Endothelial cell (in vitro differentiated cells): ENCODE measurements around the gene PAGR1. TPM values are rescaled to one million over a fixed set of nuclear protein-coding genes. Genes with fewer than 3 reads are reported as not detected.
A peak's percentile ranks its signal among the peaks of the same experiment; 100 is the strongest.

Experiments used
- DNase-seq: peaks from one replicate; pipeline ENCODE4 v3.0.0; 2021; ENCODE audit warnings: low spot score
- H3K27ac Mint-ChIP-seq: one replicate; pipeline ENCODE4 v1.8.0; 2021; ENCODE audit warnings: mixed read lengths, inconsistent platforms; ENCODE audit not compliant: unreplicated experiment
- H3K27me3 Mint-ChIP-seq: one replicate; pipeline ENCODE4 v1.8.0; 2021; ENCODE audit warnings: mild to moderate bottlenecking, moderate library complexity, mixed read lengths, inconsistent platforms; ENCODE audit not compliant: unreplicated experiment
- H3K36me3 Mint-ChIP-seq: one replicate; pipeline ENCODE4 v1.8.0; 2021; ENCODE audit warnings: mild to moderate bottlenecking, low read depth, mixed read lengths, inconsistent platforms; ENCODE audit not compliant: unreplicated experiment
- H3K4me1 Mint-ChIP-seq: one replicate; pipeline ENCODE4 v1.8.0; 2021; ENCODE audit warnings: mild to moderate bottlenecking, mixed read lengths, inconsistent platforms; ENCODE audit not compliant: unreplicated experiment
- H3K4me3 Mint-ChIP-seq: one replicate; pipeline ENCODE4 v1.8.0; 2021; ENCODE audit warnings: mild to moderate bottlenecking, mixed read lengths, inconsistent platforms; ENCODE audit not compliant: unreplicated experiment
- H3K9me3 Mint-ChIP-seq: one replicate; pipeline ENCODE4 v1.8.0; 2021; ENCODE audit warnings: mixed read lengths, inconsistent platforms; ENCODE audit not compliant: unreplicated experiment
- total RNA-seq: library from RNA; stranded (reverse); fragmentation: NEBNext Ultra II Directional; extraction: Animal tissue kit (Norgen Biotek cat#: 25700); gene quantifications from one replicate; pipeline ENCODE4 v1.2.1, GENCODE V29; 2021; ENCODE audit not compliant: unreplicated experiment
- TF ChIP-seq, protein P1 (sequence below): fragments of 200-600 bp; sonication (generic); IDR thresholded peaks from one replicate; pipeline ENCODE4 v1.5.0; 2021; ENCODE audit warnings: antibody characterized with exemption; ENCODE audit not compliant: unreplicated experiment

Gene PAGR1
- total RNA-seq, 1 donor from 2014 or later = 38.6 TPM

DNA sequence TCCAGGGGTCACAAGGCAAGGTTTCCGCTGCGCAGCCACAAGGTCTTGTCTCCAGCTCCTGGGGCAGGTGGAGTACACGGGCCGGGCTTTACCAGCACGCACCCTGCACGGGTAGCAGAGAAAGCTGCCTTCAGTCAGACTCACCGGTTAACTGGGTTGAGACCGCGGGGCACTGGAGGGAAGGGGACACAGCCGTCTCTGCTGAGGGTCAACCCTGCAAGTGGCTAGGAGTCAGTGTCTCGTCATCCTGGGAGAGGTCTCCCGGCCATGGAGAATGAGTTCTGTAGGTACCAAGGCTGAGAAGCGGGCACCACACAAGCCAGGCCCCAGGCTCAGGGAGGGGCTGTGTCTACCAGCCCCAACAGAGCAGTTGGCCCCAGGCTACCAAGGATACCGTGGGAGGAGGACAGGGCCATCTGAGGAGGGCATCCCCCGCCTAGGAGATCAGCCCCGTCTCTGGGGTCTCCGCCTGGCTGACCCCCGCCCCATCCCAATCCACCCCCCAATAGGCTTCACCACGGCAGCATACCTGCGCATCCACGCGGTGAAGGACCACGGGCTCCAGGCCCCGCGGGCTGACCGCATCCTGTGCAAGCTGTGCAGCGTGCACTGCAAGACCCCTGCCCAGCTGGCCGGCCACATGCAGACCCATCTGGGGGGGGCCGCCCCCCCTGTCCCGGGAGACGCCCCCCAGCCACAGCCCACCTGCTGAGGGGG lies 6.8 kb upstream of the PAGR1 start:
- Mint-ChIP-seq H3K27ac (no peak overlapping the region), H3K4me1 (peaks cover 47% of the 10 kb centered on the region), H3K36me3 (peaks cover 13% of the 10 kb centered on the region), H3K9me3 (no peaks in the 10 kb centered on the region), H3K27me3 (peaks cover 36% of the 10 kb centered on the region), H3K4me3 (peak overlapping the region; percentile 97)
- no peak for DNase-seq
- TF ChIP-seq, protein P1, sequence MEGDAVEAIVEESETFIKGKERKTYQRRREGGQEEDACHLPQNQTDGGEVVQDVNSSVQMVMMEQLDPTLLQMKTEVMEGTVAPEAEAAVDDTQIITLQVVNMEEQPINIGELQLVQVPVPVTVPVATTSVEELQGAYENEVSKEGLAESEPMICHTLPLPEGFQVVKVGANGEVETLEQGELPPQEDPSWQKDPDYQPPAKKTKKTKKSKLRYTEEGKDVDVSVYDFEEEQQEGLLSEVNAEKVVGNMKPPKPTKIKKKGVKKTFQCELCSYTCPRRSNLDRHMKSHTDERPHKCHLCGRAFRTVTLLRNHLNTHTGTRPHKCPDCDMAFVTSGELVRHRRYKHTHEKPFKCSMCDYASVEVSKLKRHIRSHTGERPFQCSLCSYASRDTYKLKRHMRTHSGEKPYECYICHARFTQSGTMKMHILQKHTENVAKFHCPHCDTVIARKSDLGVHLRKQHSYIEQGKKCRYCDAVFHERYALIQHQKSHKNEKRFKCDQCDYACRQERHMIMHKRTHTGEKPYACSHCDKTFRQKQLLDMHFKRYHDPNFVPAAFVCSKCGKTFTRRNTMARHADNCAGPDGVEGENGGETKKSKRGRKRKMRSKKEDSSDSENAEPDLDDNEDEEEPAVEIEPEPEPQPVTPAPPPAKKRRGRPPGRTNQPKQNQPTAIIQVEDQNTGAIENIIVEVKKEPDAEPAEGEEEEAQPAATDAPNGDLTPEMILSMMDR = no peak

DNA sequence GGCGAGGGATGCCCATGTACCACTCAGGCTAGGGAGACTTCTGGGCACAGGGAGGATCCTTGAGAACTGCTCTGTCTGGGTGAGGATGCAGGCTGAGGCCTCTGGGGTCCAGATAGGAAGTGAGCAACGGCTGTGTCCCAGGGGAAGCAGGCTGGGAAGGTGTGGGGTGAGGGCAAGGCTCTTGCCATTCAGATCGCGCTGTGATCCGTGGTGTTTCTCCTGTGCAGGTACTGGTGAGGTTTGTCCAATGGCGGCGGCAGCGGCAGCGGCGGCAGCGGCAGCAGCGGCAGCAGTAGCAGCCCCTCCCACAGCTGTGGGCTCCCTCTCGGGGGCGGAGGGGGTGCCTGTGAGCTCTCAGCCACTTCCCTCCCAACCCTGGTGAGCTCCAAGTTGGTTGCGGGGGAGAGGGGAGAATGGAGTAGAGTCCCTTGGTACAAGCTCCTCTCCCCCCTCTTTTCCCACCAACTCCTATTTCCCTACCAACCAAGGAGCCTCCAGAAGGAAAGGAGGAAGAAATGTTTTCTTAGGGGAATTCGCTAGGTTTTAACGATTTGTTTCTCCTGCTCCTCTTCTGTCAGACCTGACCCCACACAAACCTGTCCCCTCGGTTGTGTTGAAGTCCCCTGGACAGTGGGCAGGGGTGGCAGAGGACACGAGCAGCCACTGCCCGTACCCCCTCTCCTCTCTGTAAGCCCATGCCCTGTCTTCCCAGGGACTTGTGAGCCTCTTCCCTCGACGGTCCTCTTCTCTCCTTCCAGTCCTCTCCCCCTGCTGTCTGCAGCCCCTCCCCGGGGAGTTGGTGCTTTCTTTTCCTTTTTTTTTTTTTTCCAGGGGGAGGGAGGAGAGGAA lies 5.9 kb upstream of the PAGR1 start:
- DNase-seq = no peak
- peaks cover 32% of the 10 kb centered on the region for H3K27me3 Mint-ChIP-seq
- H3K9me3 Mint-ChIP-seq = no peaks in the 10 kb centered on the region
- H3K36me3 Mint-ChIP-seq = peaks cover 9% of the 10 kb centered on the region
- TF ChIP-seq, protein P1 = no peak
- H3K4me1 Mint-ChIP-seq = peaks cover 52% of the 10 kb centered on the region
- H3K27ac Mint-ChIP-seq = peak overlapping the region; percentile 86
- H3K4me3 Mint-ChIP-seq = peak overlapping the region; percentile 86

DNA sequence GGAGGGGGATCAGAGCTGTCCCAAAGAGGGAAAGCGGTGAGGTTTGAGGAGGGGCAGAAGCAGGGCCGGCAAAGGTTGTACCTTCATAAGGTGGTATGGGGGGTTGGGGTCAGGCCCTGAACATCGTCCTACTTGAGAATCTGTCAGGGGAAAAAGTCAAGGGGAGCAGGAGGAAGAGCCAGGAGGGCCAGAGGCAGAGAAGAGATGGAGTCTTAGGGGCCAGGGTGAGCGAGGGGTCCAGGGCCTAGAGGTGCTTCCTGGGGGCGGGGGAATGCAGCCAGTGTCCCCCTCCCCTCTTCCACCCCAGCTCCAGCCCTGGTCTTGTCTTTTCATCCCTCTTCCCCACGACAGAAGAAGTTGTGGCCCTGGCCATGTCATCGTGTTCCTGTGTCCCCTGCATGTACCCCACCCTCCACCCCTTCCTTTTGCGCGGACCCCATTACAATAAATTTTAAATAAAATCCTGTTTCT lies 5.2 kb upstream of the PAGR1 start:
- Mint-ChIP-seq H3K9me3 (no peaks in the 10 kb centered on the region), H3K27ac (peak overlapping the region; percentile 32), H3K36me3 (peaks cover 9% of the 10 kb centered on the region), H3K4me3 (peak overlapping the region; percentile 86), H3K4me1 (peaks cover 53% of the 10 kb centered on the region), H3K27me3 (peaks cover 30% of the 10 kb centered on the region)
- TF ChIP-seq, protein P1 = no peak
- no peak for DNase-seq

DNA sequence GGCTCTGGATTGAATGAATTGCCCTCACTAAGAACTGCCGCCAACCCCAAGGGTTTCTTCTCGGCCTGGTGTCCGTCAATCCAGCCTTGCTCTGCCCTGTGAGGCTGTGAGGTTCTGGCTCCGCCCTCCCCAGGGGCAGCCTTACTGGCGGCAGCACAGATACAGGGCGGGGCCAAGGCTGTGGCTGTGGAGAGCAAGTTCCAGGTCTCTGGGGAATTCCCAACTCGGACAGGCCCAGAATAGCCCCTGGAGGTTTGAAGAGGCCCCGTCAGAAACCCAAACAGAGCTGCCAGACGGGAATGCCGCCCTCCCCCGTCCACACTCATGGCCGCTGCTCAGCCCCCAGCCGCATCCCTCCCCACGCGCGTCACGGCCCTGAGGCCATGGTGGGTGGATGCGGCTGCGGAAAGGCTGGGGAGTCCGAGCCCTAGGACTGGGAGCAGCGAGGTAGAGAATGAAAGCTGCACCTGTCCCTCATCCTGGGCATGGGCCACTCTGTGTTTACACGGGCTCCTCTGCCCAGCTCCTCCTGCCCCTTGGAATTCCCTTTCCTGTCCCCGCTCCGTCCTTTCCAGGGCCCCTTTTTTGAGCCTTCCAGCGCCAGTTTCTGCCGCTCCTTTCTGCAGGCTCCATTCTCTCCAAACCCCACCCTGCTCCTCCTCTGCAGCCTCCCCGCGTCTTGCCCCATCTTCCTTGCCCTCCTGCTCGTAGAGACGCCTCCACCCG lies 4.6 kb upstream of the PAGR1 start:
- H3K27ac Mint-ChIP-seq = peak overlapping the region; percentile 32
- H3K36me3 Mint-ChIP-seq = peaks cover 9% of the 10 kb centered on the region
- H3K4me3 Mint-ChIP-seq = peak overlapping the region; percentile 86
- H3K4me1 Mint-ChIP-seq = peaks cover 53% of the 10 kb centered on the region
- peaks cover 31% of the 10 kb centered on the region for H3K27me3 Mint-ChIP-seq
- TF ChIP-seq, protein P1 = no peak
- H3K9me3 Mint-ChIP-seq = no peaks in the 10 kb centered on the region
- DNase-seq = peak; percentile 86
